ENCODE results near the gene NCKAP5. TPM values are rescaled to one million over a fixed set of nuclear protein-coding genes. Genes with fewer than 3 reads are reported as not detected.

NCKAP5 gene
- total and polyA plus RNA-seq, 2 donors, result 1.9 to 2.0 TPM

- no peaks in the 10 kb centered on the region for H3K4me1 ChIP-seq (ENCODE audit: control insufficient read depth in 2 of 2, insufficient read depth in 2 of 2, low read length in 2 of 2)
- 58% methylated on average over 6 of the region's 6 CpGs for WGBS
- DNase-seq (ENCODE audit: low read depth in 6 of 9, low spot score in 9 of 9), result no peak
- H3K27me3 ChIP-seq (ENCODE audit: control insufficient read depth in 2 of 2, insufficient read depth in 1 of 2, low read length in 1 of 2), result no peaks in the 10 kb centered on the region
- no peak overlapping the region for H3K27ac ChIP-seq (ENCODE audit: low read depth in 1 of 2, low read length in 1 of 2)
- no peak overlapping the region for H3K4me3 ChIP-seq (ENCODE audit: low read length in 2 of 2)
- H3K36me3 ChIP-seq (ENCODE audit: control insufficient read depth in 2 of 2, insufficient read depth in 2 of 2, low read length in 1 of 2), result no peaks in the 10 kb centered on the region
- H3K9me3 ChIP-seq (ENCODE audit: control insufficient read depth in 2 of 2, insufficient read depth in 1 of 2, low read length in 1 of 2), result no peaks in the 10 kb centered on the region
These were observed 70.2 kb downstream of the NCKAP5 start for GRCh38 chr2:133497951-133498565.

GRCh38 chr2:133497270-133497893 is 70.9 kb downstream of the NCKAP5 start:
- no peak overlapping the region for H3K4me3 ChIP-seq (ENCODE audit: low read length in 2 of 2)
- no peak overlapping the region for H3K27ac ChIP-seq (ENCODE audit: low read depth in 1 of 2, low read length in 1 of 2)
- H3K4me1 ChIP-seq (ENCODE audit: control insufficient read depth in 2 of 2, insufficient read depth in 2 of 2, low read length in 2 of 2), result no peaks in the 10 kb centered on the region
- no peak for DNase-seq (ENCODE audit: low read depth in 6 of 9, low spot score in 9 of 9)
- H3K36me3 ChIP-seq (ENCODE audit: control insufficient read depth in 2 of 2, insufficient read depth in 2 of 2, low read length in 1 of 2), result no peaks in the 10 kb centered on the region
- WGBS, result 81% methylated on average over 3 of the region's 3 CpGs
- no peaks in the 10 kb centered on the region for H3K27me3 ChIP-seq (ENCODE audit: control insufficient read depth in 2 of 2, insufficient read depth in 1 of 2, low read length in 1 of 2)
- H3K9me3 ChIP-seq (ENCODE audit: control insufficient read depth in 2 of 2, insufficient read depth in 1 of 2, low read length in 1 of 2), result no peaks in the 10 kb centered on the region

GRCh38 chr2:133496501-133497269 is 71.6 kb downstream of the NCKAP5 start:
- H3K4me1 ChIP-seq (ENCODE audit: control insufficient read depth in 2 of 2, insufficient read depth in 2 of 2, low read length in 2 of 2), result no peaks in the 10 kb centered on the region
- no peaks in the 10 kb centered on the region for H3K9me3 ChIP-seq (ENCODE audit: control insufficient read depth in 2 of 2, insufficient read depth in 1 of 2, low read length in 1 of 2)
- no peaks in the 10 kb centered on the region for H3K36me3 ChIP-seq (ENCODE audit: control insufficient read depth in 2 of 2, insufficient read depth in 2 of 2, low read length in 1 of 2)
- H3K4me3 ChIP-seq (ENCODE audit: low read length in 2 of 2), result no peak overlapping the region
- WGBS, result 77% methylated on average over 3 of the region's 3 CpGs
- no peak overlapping the region for H3K27ac ChIP-seq (ENCODE audit: low read depth in 1 of 2, low read length in 1 of 2)
- no peaks in the 10 kb centered on the region for H3K27me3 ChIP-seq (ENCODE audit: control insufficient read depth in 2 of 2, insufficient read depth in 1 of 2, low read length in 1 of 2)
- DNase-seq (ENCODE audit: low read depth in 6 of 9, low spot score in 9 of 9), result no peak

GRCh38 chr2:133495226-133495625 is 73.0 kb downstream of the NCKAP5 start:
- WGBS, result 74% methylated on average over 5 of the region's 5 CpGs
- Histone ChIP-seq H3K36me3 (ENCODE audit: control insufficient read depth in 2 of 2, insufficient read depth in 2 of 2, low read length in 1 of 2) (no peaks in the 10 kb centered on the region), H3K27me3 (ENCODE audit: control insufficient read depth in 2 of 2, insufficient read depth in 1 of 2, low read length in 1 of 2) (no peaks in the 10 kb centered on the region), H3K9me3 (ENCODE audit: control insufficient read depth in 2 of 2, insufficient read depth in 1 of 2, low read length in 1 of 2) (no peaks in the 10 kb centered on the region), H3K27ac (ENCODE audit: low read depth in 1 of 2, low read length in 1 of 2) (no peak overlapping the region), H3K4me1 (ENCODE audit: control insufficient read depth in 2 of 2, insufficient read depth in 2 of 2, low read length in 2 of 2) (no peaks in the 10 kb centered on the region), H3K4me3 (ENCODE audit: low read length in 2 of 2) (no peak overlapping the region)
- no peak for DNase-seq (ENCODE audit: low read depth in 6 of 9, low spot score in 9 of 9)

- WGBS, result 97% methylated on average over 2 of the region's 2 CpGs
- Histone ChIP-seq H3K9me3 (ENCODE audit: control insufficient read depth in 2 of 2, insufficient read depth in 1 of 2, low read length in 1 of 2) (no peaks in the 10 kb centered on the region), H3K36me3 (ENCODE audit: control insufficient read depth in 2 of 2, insufficient read depth in 2 of 2, low read length in 1 of 2) (no peaks in the 10 kb centered on the region), H3K4me3 (ENCODE audit: low read length in 2 of 2) (no peak overlapping the region), H3K4me1 (ENCODE audit: control insufficient read depth in 2 of 2, insufficient read depth in 2 of 2, low read length in 2 of 2) (no peaks in the 10 kb centered on the region), H3K27ac (ENCODE audit: low read depth in 1 of 2, low read length in 1 of 2) (no peak overlapping the region), H3K27me3 (ENCODE audit: control insufficient read depth in 2 of 2, insufficient read depth in 1 of 2, low read length in 1 of 2) (no peaks in the 10 kb centered on the region)
- DNase-seq (ENCODE audit: low read depth in 6 of 9, low spot score in 9 of 9), result no peak
These were observed 75.4 kb downstream of the NCKAP5 start for GRCh38 chr2:133492719-133493380.

- H3K27me3 ChIP-seq (ENCODE audit: control insufficient read depth in 2 of 2, insufficient read depth in 1 of 2, low read length in 1 of 2), result no peaks in the 10 kb centered on the region
- no peak overlapping the region for H3K4me3 ChIP-seq (ENCODE audit: low read length in 2 of 2)
- no peak for DNase-seq (ENCODE audit: low read depth in 6 of 9, low spot score in 9 of 9)
- H3K9me3 ChIP-seq (ENCODE audit: control insufficient read depth in 2 of 2, insufficient read depth in 1 of 2, low read length in 1 of 2), result no peaks in the 10 kb centered on the region
- 78% methylated on average over 3 of the region's 3 CpGs for WGBS
- no peaks in the 10 kb centered on the region for H3K4me1 ChIP-seq (ENCODE audit: control insufficient read depth in 2 of 2, insufficient read depth in 2 of 2, low read length in 2 of 2)
- no peak overlapping the region for H3K27ac ChIP-seq (ENCODE audit: low read depth in 1 of 2, low read length in 1 of 2)
- H3K36me3 ChIP-seq (ENCODE audit: control insufficient read depth in 2 of 2, insufficient read depth in 2 of 2, low read length in 1 of 2), result no peaks in the 10 kb centered on the region
These were observed 77.8 kb downstream of the NCKAP5 start for GRCh38 chr2:133490411-133490980.

GRCh38 chr2:133489641-133490410 is 78.4 kb downstream of the NCKAP5 start:
- H3K9me3 ChIP-seq (ENCODE audit: control insufficient read depth in 2 of 2, insufficient read depth in 1 of 2, low read length in 1 of 2), result no peaks in the 10 kb centered on the region
- WGBS, result 90% methylated on average over 5 of the region's 5 CpGs
- no peaks in the 10 kb centered on the region for H3K4me1 ChIP-seq (ENCODE audit: control insufficient read depth in 2 of 2, insufficient read depth in 2 of 2, low read length in 2 of 2)
- no peak overlapping the region for H3K4me3 ChIP-seq (ENCODE audit: low read length in 2 of 2)
- no peaks in the 10 kb centered on the region for H3K36me3 ChIP-seq (ENCODE audit: control insufficient read depth in 2 of 2, insufficient read depth in 2 of 2, low read length in 1 of 2)
- H3K27ac ChIP-seq (ENCODE audit: low read depth in 1 of 2, low read length in 1 of 2), result no peak overlapping the region
- no peak for DNase-seq (ENCODE audit: low read depth in 6 of 9, low spot score in 9 of 9)
- H3K27me3 ChIP-seq (ENCODE audit: control insufficient read depth in 2 of 2, insufficient read depth in 1 of 2, low read length in 1 of 2), result no peaks in the 10 kb centered on the region

- WGBS, result 96% methylated on average over 1 of the region's 1 CpG
- Histone ChIP-seq H3K4me3 (ENCODE audit: low read length in 2 of 2) (no peak overlapping the region), H3K36me3 (ENCODE audit: control insufficient read depth in 2 of 2, insufficient read depth in 2 of 2, low read length in 1 of 2) (no peaks in the 10 kb centered on the region), H3K27me3 (ENCODE audit: control insufficient read depth in 2 of 2, insufficient read depth in 1 of 2, low read length in 1 of 2) (no peaks in the 10 kb centered on the region), H3K4me1 (ENCODE audit: control insufficient read depth in 2 of 2, insufficient read depth in 2 of 2, low read length in 2 of 2) (no peaks in the 10 kb centered on the region), H3K27ac (ENCODE audit: low read depth in 1 of 2, low read length in 1 of 2) (no peak overlapping the region), H3K9me3 (ENCODE audit: control insufficient read depth in 2 of 2, insufficient read depth in 1 of 2, low read length in 1 of 2) (no peaks in the 10 kb centered on the region)
- no peak for DNase-seq (ENCODE audit: low read depth in 6 of 9, low spot score in 9 of 9)
These were observed 79.1 kb downstream of the NCKAP5 start for GRCh38 chr2:133489146-133489545.

Measured in thymus (tissue), 11 donors.